AG04450 (cell line): Measurements from ENCODE around the gene PDS5A. TPM values are rescaled to one million over a fixed set of nuclear protein-coding genes. Genes with fewer than 3 reads are reported as not detected.

Experiments used
- CTCF ChIA-PET: fragments of 300-600, 350-600 bp; formaldehyde crosslinking; extraction: SDS; loops from one replicate; lab custom pipeline; 2022; ENCODE audit warnings: antibody characterized with exemption, inconsistent platforms; lab: Charles Lee
- POLR2A ChIA-PET: fragments of 350-600 bp; formaldehyde crosslinking; extraction: SDS; loops from one replicate; lab custom pipeline; 2021; ENCODE audit warnings: antibody characterized with exemption, inconsistent platforms; lab: Yijun Ruan, JAX
- DNase-seq: peaks from one replicate; pipeline ENCODE4 v3.0.0-alpha.2; 2011; ENCODE audit warnings: low read depth, low spot score
- H3K27ac ChIP-seq: one replicate; pipeline ENCODE4 v1.5.1; 2012; ENCODE audit warnings: low read depth, low read length, control low read depth
- H3K27me3 ChIP-seq: one replicate; pipeline ENCODE4 v1.6.0; 2012; ENCODE audit warnings: low read length; ENCODE audit not compliant: control insufficient read depth, insufficient read depth
- H3K4me3 ChIP-seq: 2 replicates; pipeline ENCODE4 v1.5.1; 2011; ENCODE audit warnings: mild to moderate bottlenecking, low read depth, low read length, control low read depth
- H3K9me3 ChIP-seq: 2 replicates; pipeline ENCODE4 v1.5.1; 2012; ENCODE audit warnings: low read length; ENCODE audit not compliant: control insufficient read depth, insufficient read depth
- polyA plus RNA-seq: library from polyadenylated mRNA; depleted of rRNA; stranded (reverse); fragments of >200 nt; gene quantifications from 2 replicates; pipeline ENCODE4 v1.2.3, GENCODE V29; 2011
- TF ChIP-seq, protein P1 (sequence below): IDR thresholded peaks from 2 replicates; pipeline ENCODE4 v1.5.1; 2011; ENCODE audit warnings: low read depth, low read length, control low read depth, inconsistent platforms

The PDS5A gene
- polyA plus RNA-seq, 1 experiment: 49.5 TPM

DNA sequence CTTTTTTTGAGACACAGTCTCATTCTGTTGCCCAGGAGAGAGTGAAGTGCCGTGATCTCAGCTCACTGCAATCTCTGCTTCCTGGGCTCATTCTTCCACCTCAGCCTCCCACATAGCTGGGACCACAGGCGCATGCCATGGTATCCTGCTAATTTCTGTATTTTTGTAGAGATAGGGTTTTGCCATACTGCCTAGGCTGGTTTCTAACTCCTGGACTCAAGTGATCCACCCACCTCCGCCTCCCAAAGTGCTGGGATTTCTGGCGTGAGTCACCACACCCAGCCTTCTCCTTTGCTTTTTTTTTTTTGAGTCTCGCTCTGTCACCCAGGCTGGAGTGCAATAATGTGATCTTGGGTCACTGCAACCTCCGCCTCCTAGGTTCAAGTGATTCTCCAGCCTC, 94.1 kb downstream of the PDS5A start:
- no peaks in the 10 kb centered on the region for H3K9me3 ChIP-seq
- DNase-seq: no peak
- CTCF ChIA-PET: no interaction called here

DNA sequence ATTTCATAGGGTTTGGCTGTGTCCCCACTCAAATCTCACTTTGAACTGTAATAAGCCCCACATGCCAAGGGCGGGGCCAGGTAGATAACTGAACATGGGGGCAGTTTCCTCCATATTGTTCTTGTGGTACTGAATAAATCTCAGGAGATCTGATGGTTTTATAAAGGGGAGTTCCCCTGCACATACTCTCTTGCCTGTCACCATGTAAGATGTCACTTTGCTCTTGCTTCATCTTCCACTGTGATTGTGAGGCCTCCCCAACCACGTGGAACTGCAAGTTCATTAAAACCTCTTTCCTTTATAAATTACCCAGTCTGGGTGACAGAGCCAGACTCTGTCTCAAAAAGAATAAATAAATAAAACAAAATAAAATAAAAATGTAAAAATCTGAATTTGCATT, 95.9 kb downstream of the PDS5A start:
- ChIA-PET CTCF (no interaction called here), POLR2A (no interaction called here)
- H3K9me3 ChIP-seq: no peaks in the 10 kb centered on the region

More for the DNA sequence above, 94.1 kb downstream of the PDS5A start:
- POLR2A ChIA-PET: no interaction called here
- H3K27ac ChIP-seq: no peak overlapping the region
- TF ChIP-seq, protein P1, sequence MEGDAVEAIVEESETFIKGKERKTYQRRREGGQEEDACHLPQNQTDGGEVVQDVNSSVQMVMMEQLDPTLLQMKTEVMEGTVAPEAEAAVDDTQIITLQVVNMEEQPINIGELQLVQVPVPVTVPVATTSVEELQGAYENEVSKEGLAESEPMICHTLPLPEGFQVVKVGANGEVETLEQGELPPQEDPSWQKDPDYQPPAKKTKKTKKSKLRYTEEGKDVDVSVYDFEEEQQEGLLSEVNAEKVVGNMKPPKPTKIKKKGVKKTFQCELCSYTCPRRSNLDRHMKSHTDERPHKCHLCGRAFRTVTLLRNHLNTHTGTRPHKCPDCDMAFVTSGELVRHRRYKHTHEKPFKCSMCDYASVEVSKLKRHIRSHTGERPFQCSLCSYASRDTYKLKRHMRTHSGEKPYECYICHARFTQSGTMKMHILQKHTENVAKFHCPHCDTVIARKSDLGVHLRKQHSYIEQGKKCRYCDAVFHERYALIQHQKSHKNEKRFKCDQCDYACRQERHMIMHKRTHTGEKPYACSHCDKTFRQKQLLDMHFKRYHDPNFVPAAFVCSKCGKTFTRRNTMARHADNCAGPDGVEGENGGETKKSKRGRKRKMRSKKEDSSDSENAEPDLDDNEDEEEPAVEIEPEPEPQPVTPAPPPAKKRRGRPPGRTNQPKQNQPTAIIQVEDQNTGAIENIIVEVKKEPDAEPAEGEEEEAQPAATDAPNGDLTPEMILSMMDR: no peak
- H3K27me3 ChIP-seq: no peaks in the 10 kb centered on the region
- no peak overlapping the region for H3K4me3 ChIP-seq

DNA sequence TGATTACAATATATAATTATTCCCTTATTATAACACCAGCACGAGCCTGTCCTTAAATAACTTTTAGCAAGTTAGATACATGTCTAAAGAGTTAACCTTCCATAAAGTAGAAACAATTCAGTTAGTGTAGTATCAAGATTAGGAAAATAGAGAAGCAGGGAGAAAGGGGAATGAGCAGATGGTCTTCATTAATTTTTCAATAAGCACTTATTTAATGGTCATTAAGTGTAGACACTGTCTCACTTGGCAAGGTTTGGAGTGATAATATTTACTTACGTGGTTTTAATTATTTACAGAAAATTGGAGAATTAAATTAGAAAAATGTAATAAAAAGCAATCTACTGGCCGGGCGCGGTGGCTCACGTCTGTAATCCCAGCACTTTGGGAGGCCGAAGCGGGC, 99.7 kb downstream of the PDS5A start:
- CTCF ChIA-PET: no interaction called here
- POLR2A ChIA-PET: no interaction called here
- Histone ChIP-seq H3K27ac (no peak overlapping the region), H3K4me3 (no peak overlapping the region), H3K9me3 (no peaks in the 10 kb centered on the region), H3K27me3 (no peaks in the 10 kb centered on the region)
- DNase-seq: no peak
- TF ChIP-seq, protein P1: no peak

More for the DNA sequence above, 95.9 kb downstream of the PDS5A start:
- H3K4me3 ChIP-seq: no peak overlapping the region
- TF ChIP-seq, protein P1: no peak
- no peaks in the 10 kb centered on the region for H3K27me3 ChIP-seq
- no peak for DNase-seq
- H3K27ac ChIP-seq: no peak overlapping the region

DNA sequence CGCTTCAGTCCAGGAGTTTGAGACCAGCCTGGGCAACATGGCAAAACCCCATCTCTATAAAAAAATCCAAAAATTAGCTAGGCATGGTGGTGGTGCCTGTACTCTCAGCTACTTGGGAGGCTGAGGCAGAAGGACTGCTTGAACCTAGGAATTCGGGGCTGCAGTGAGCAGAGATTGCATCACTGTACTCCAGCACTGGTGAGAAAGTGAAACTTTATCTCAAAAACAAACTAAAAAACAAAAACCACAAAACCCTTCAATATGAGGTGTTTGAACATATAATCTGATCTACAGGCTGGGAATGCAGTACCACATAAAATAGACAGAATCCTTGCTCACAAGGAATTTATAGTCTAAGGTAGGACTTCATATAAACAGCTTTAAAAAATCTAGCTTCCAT, 103.9 kb downstream of the PDS5A start:
- Histone ChIP-seq H3K4me3 (no peak overlapping the region), H3K9me3 (no peaks in the 10 kb centered on the region), H3K27me3 (no peaks in the 10 kb centered on the region), H3K27ac (no peak overlapping the region)
- ChIA-PET CTCF (no interaction called here), POLR2A (no interaction called here)
- no peak for DNase-seq
- TF ChIP-seq, protein P1: no peak

DNA sequence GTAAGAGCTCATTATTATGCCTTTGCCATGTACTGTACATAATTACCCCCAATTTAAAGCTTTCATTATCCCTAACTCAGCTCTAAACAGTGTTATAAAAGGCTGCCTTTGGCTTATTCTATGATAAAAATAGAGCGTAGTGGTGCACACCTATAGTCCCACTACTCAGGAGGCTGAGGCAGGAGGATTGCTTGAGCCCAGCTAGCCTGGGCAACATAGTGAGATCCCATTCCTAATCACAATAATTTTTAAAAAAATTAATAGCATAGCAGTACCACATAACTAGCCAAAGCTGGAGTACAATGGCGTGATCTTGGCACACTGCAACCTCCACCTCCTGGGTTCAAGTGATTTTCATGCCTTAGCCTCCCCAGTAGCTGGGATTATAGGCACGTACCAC, 112.4 kb downstream of the PDS5A start:
- Histone ChIP-seq H3K4me3 (no peak overlapping the region), H3K27ac (no peak overlapping the region), H3K9me3 (no peaks in the 10 kb centered on the region), H3K27me3 (no peaks in the 10 kb centered on the region)
- POLR2A ChIA-PET: no interaction called here
- DNase-seq: no peak
- CTCF ChIA-PET: interaction anchor here (1.5 kb wide), 1 partner anchor 405 kb away, joined by 3 read pairs; no protein-coding TSS in a partner anchor
- TF ChIP-seq, protein P1: no peak
